ENCODE measurements around the gene NCAPH2. TPM values are rescaled to one million over a fixed set of nuclear protein-coding genes. Genes with fewer than 3 reads are reported as not detected.

Gene NCAPH2
- 44.1 and 64.4 TPM in 2 replicates for total RNA-seq (2016; rRNA removed; fragmentation: Illumina TruSeq; extraction: Trizol)
- 21.9 and 25.9 TPM in 2 replicates for total RNA-seq (2016; cell fraction: cytosol; rRNA removed; fragmentation: Illumina TruSeq; extraction: Trizol; ENCODE audit: low read depth)
- total RNA-seq (2016; cell fraction: insoluble cytoplasmic fraction; rRNA removed; fragmentation: Illumina TruSeq; extraction: Trizol), result 38.6 and 60.9 TPM in 2 replicates
- total RNA-seq (2016; cell fraction: membrane; rRNA removed; fragmentation: Illumina TruSeq; extraction: Trizol), result 36.3 and 40.8 TPM in 2 replicates
- 55.8 and 71.9 TPM in 2 replicates for total RNA-seq (2016; cell fraction: nucleus; rRNA removed; fragmentation: Illumina TruSeq; extraction: Trizol)
- polyA plus RNA-seq (2011; rRNA removed), result 27.6 and 28.1 TPM in 2 replicates
- 14.9 and 27.9 TPM in 2 replicates for polyA plus RNA-seq (2011; cell fraction: cytosol; rRNA removed)
- 133 and 198 TPM in 2 replicates for polyA plus RNA-seq (2011; cell fraction: nucleus; rRNA removed)
- polyA plus RNA-seq (2012), result 18.5 and 22.1 TPM in 2 replicates
- polyA plus RNA-seq (2016; cell fraction: cytosol; fragmentation: Illumina TruSeq; extraction: Trizol; ENCODE audit: low read depth), result 19.2 and 20.6 TPM in 2 replicates
- 35.4 and 35.6 TPM in 2 replicates for polyA plus RNA-seq (2016; cell fraction: insoluble cytoplasmic fraction; fragmentation: Illumina TruSeq; extraction: Trizol; ENCODE audit: low read depth)
- polyA plus RNA-seq (2016; cell fraction: membrane; fragmentation: Illumina TruSeq; extraction: Trizol; ENCODE audit: low read depth), result 30.3 and 30.4 TPM in 2 replicates
- 141 and 144 TPM in 2 replicates for polyA plus RNA-seq (2016; cell fraction: nucleus; fragmentation: Illumina TruSeq; extraction: Trizol; ENCODE audit: insufficient read depth, low read depth)
- 32.7 and 68.1 TPM in 2 replicates for polyA minus RNA-seq (2011; rRNA and poly(A)+ RNA removed; ENCODE audit: low replicate concordance)
- polyA minus RNA-seq (2011; cell fraction: cytosol; rRNA and poly(A)+ RNA removed), result 16.6 and 22.2 TPM in 2 replicates
- 13.8 and 21.0 TPM in 2 replicates for polyA minus RNA-seq (2011; cell fraction: nucleus; rRNA and poly(A)+ RNA removed)
- percentile 59 among the genes with signal in this experiment for Bru-seq, nascent RNA
- percentile 83 among the genes with signal in this experiment for BruChase-seq, experiment 1, labeled RNA remaining after a 6-hour chase
- BruChase-seq, experiment 2, labeled RNA remaining after a 2-hour chase, result percentile 71 among the genes with signal in this experiment
- long read RNA-seq, experiment 1, transcript NCAPH2-205 (20 exons, 2,037 nt), result major isoform, 22 of 47 reads
- long read RNA-seq, experiment 1, partial matches to known transcripts, result 9 of 47 reads
- long read RNA-seq, experiment 1, other reads (novel, unspliced or antisense), result 11 of 47 reads
- long read RNA-seq, experiment 2, transcript NCAPH2-201 (20 exons, 1,996 nt), result minor isoform, 5 of 63 reads
- long read RNA-seq, experiment 2, transcript NCAPH2-205 (20 exons, 2,037 nt), result major isoform, 21 of 63 reads
- long read RNA-seq, experiment 2, partial matches to known transcripts, result 11 of 63 reads
- long read RNA-seq, experiment 2, other reads (novel, unspliced or antisense), result 25 of 63 reads

GRCh38 chr22:50507991-50508884 is at the start of gene NCAPH2:
NCAPH2 (plus strand) TSS chr22:50508224; CDS start chr22:50508338, 114 bp downstream.
- ATAC-seq (peak; percentile 42), FAIRE-seq (peak; percentile 46), DNase-seq (ENCODE audit: low spot score) (peak; percentile 89)
- Histone ChIP-seq H3K9ac (ENCODE audit: insufficient read depth, low read depth, low read length) (peak within 1 kb of the TSS; percentile 90), H3K9me3 (ENCODE audit: low read length) (no peaks in the 10 kb centered on the region), H3K27me3 (ENCODE audit: control insufficient read depth in 1 of 2, insufficient read depth in 2 of 2, low read length in 2 of 2) (no peaks in the 10 kb centered on the region; a peak in 1 of 5 replicates), H3K4me1 (ENCODE audit: insufficient read depth, low read length) (peaks cover 19% of the 10 kb centered on the region), H2AFZ (ENCODE audit: low read length) (no peak within 1 kb of the TSS), H4K20me1 (ENCODE audit: insufficient read depth, low read length) (no peaks in the 10 kb centered on the region), H3K27ac (ENCODE audit: extremely low read length, insufficient read depth, low read length) (peak within 1 kb of the TSS; percentile 87), H3K4me3 (replicated peaks in 1 of 3; ENCODE audit: insufficient read depth in 1 of 3, low read depth in 2 of 3, low read length in 3 of 3) (peak within 1 kb of the TSS; percentile 90 to 99 (median 93)), H3K4me2 (ENCODE audit: low read depth, low read length) (peak within 1 kb of the TSS; percentile 92), H3K79me2 (ENCODE audit: insufficient read depth, low read length) (peaks cover 44% of the 10 kb centered on the region), H3K36me3 (replicated peaks in 1 of 2; ENCODE audit: control insufficient read depth in 1 of 2, insufficient read depth in 2 of 2, low read length in 2 of 2) (peaks cover 2 to 12% of the 10 kb centered on the region in 2 experiments; a peak in 1 of 5 replicates)
- WGBS (ENCODE audit: low lambda C conversion rate), result 0% methylated on average over 14 of the region's 76 CpGs
- ChIA-PET POLR2A (interaction anchor here (0.7 to 3.9 kb wide), 23 partner anchors 10 to 541 kb away, joined by 3 to 97 read pairs (median 4); partner anchors contain the start of genes ADM2, CHKB, HDAC10 and KLHDC7B), CTCF (ENCODE audit: low intra/inter-chr PET ratio, low total read pairs) (no interaction called here)
- BruUV-seq (replicated peaks), result no TSS peak
- intact Hi-C loops (cut with micrococcal nuclease; ENCODE audit: unreplicated experiment) (loop anchor here (1.0 kb wide), 1 partner anchor 17 kb away; the partner anchor contains the start of gene SCO2), in situ Hi-C loops (cut with HindIII; ENCODE audit: extremely low pct_ligation_motif_present, low pct_unique_long_range_greater_than_20kb) (no loop called here)
- no peak for TF ChIP-seq PAXIP1 (CRISPR knock-in tag; conservative IDR thresholded peaks at IDR 0.05)
- TF ChIP-seq ELF1 (CRISPR knock-in tag; IDR thresholded peaks at IDR 0.05), result peak; percentile 81
- no peak for TF ChIP-seq ZFP37 (CRISPR knock-in tag; IDR thresholded peaks at IDR 0.05; ENCODE audit: borderline replicate concordance)
- no peak for TF ChIP-seq NBN (conservative IDR thresholded peaks at IDR 0.05)
- peak; percentile 96 for TF ChIP-seq KDM5A (IDR thresholded peaks at IDR 0.05; ENCODE audit: borderline replicate concordance, low read length)
- TF ChIP-seq ZNF746 (CRISPR knock-in tag; IDR thresholded peaks at IDR 0.05), result peak; percentile 51; the same call in 1 of the 2 replicates
- TF ChIP-seq ZBTB34 (CRISPR knock-in tag; IDR thresholded peaks at IDR 0.05), result no peak
- TF ChIP-seq PHF8 (CRISPR knock-in tag; IDR thresholded peaks at IDR 0.05), result peak; percentile 83
- peak; percentile 27; the same call in 1 of the 2 replicates for TF ChIP-seq ZNF138 (CRISPR knock-in tag; IDR thresholded peaks at IDR 0.05; ENCODE audit: low read depth)

Data from HepG2 (cell line).